Measurements from ENCODE around the gene DRC3.

GRCh38 chr17:17934214-17934613, 38.4 kb upstream of the DRC3 start:
- TF ChIP-seq CTCF (IDR thresholded peaks at IDR 0.05) (no peak), POLR2A (IDR thresholded peaks at IDR 0.05) (no peak), POLR2AphosphoS5 (IDR thresholded peaks at IDR 0.05) (no peak), EP300 (IDR thresholded peaks at IDR 0.05) (no peak)

All from gastroesophageal sphincter (tissue), 3 donors.